Upper lobe of left lung (tissue), 4 donors: ENCODE measurements around the gene NLRP9.

Experiments
- CTCF ChIP-seq, 6 experiments: fragments of 450-650 bp in 4 of 6; fragments of 200-600 bp in 2 of 6; sonication (generic) in 2 of 6; IDR thresholded peaks; one replicate each; pipeline ENCODE4 v1.5.1; 2016 to 2019; ENCODE audit warnings: antibody characterized with exemption in 6 of 6
- EP300 ChIP-seq, 4 donors: sonication (generic); formaldehyde crosslinking; IDR thresholded peaks; one replicate each; pipeline ENCODE4 v1.5.1; 2017; ENCODE audit warnings: antibody characterized with exemption in 4 of 4, control low read depth in 2 of 4
- POLR2A ChIP-seq, 4 donors: fragments of 450-650 bp; IDR thresholded peaks; one replicate each; pipeline ENCODE4 v1.5.1; 2016 to 2017; ENCODE audit warnings: antibody characterized with exemption in 4 of 4, mild to moderate bottlenecking in 2 of 4
- POLR2AphosphoS5 ChIP-seq, 2 donors: sonication (generic); formaldehyde crosslinking; IDR thresholded peaks; one replicate each; pipeline ENCODE4 v1.5.1; 2017; ENCODE audit warnings: antibody characterized with exemption in 2 of 2

GRCh38 chr19:55685776-55686175, 52.4 kb downstream of the NLRP9 start:
- TF ChIP-seq CTCF (IDR thresholded peaks at IDR 0.05) (no peak), POLR2A (IDR thresholded peaks at IDR 0.05) (no peak), POLR2AphosphoS5 (IDR thresholded peaks at IDR 0.05) (no peak), EP300 (IDR thresholded peaks at IDR 0.05) (no peak)
